Effector memory CD8-positive, alpha-beta T cell (primary cell): Measurements from ENCODE around the gene DNM3.

Source experiments
- ATAC-seq: fragments of 150-1000 bp; cut with Tn5 transposase; replicated peaks from 2 replicates; pipeline ENCODE4 v1.10.0; 2021; ENCODE audit warnings: mild to moderate bottlenecking, moderate library complexity
- DNase-seq, 3 experiments: peaks; one replicate each; pipeline ENCODE4 v3.0.0; 2021
- H3K27ac Mint-ChIP-seq, 2 donors: one replicate each; pipeline ENCODE4 v1.8.0; 2022; ENCODE audit warnings: mild to moderate bottlenecking in 2 of 2, mixed read lengths in 2 of 2, moderate library complexity in 2 of 2
- H3K27me3 Mint-ChIP-seq, 2 donors: one replicate each; pipeline ENCODE4 v1.8.0; 2022; ENCODE audit warnings: mixed read lengths in 2 of 2
- H3K36me3 Mint-ChIP-seq: one replicate; pipeline ENCODE4 v1.8.0; 2022; ENCODE audit warnings: mild to moderate bottlenecking, moderate library complexity, mixed read lengths; ENCODE audit not compliant: insufficient read depth
- H3K4me1 Mint-ChIP-seq, 2 donors: one replicate each; pipeline ENCODE4 v1.8.0; 2022; ENCODE audit warnings: low read depth in 2 of 2, mixed read lengths in 2 of 2
- H3K4me3 Mint-ChIP-seq, 2 donors: one replicate each; pipeline ENCODE4 v1.8.0; 2022; ENCODE audit warnings: mild to moderate bottlenecking in 2 of 2, mixed read lengths in 2 of 2, moderate library complexity in 2 of 2
- H3K9me3 Mint-ChIP-seq, 2 donors: one replicate each; pipeline ENCODE4 v1.8.0; 2022; ENCODE audit warnings: mixed read lengths in 2 of 2

The DNM3 gene

GRCh38 chr1:172391976-172392375 is 550.7 kb downstream of the DNM3 start:
- DNase-seq (no peak), ATAC-seq (no peak)
- no peak overlapping the region for H3K27ac Mint-ChIP-seq
- no peaks in the 10 kb centered on the region for H3K27me3 Mint-ChIP-seq
- H3K36me3 Mint-ChIP-seq, result peaks cover 2% of the 10 kb centered on the region
- H3K4me3 Mint-ChIP-seq, result no peak overlapping the region
- H3K4me1 Mint-ChIP-seq, result peaks cover 20 to 25% of the 10 kb centered on the region in 2 donors
- no peaks in the 10 kb centered on the region for H3K9me3 Mint-ChIP-seq

- ATAC-seq, result no peak
- Mint-ChIP-seq H3K36me3 (peaks cover 2% of the 10 kb centered on the region), H3K4me1 (peaks cover 23 to 28% of the 10 kb centered on the region in 2 donors), H3K4me3 (no peak overlapping the region), H3K27ac (peak overlapping the region; percentile 85 to 90), H3K27me3 (no peaks in the 10 kb centered on the region), H3K9me3 (no peaks in the 10 kb centered on the region)
- DNase-seq, result no peak
These were observed 552.1 kb downstream of the DNM3 start for GRCh38 chr1:172393354-172393753.

DNA sequence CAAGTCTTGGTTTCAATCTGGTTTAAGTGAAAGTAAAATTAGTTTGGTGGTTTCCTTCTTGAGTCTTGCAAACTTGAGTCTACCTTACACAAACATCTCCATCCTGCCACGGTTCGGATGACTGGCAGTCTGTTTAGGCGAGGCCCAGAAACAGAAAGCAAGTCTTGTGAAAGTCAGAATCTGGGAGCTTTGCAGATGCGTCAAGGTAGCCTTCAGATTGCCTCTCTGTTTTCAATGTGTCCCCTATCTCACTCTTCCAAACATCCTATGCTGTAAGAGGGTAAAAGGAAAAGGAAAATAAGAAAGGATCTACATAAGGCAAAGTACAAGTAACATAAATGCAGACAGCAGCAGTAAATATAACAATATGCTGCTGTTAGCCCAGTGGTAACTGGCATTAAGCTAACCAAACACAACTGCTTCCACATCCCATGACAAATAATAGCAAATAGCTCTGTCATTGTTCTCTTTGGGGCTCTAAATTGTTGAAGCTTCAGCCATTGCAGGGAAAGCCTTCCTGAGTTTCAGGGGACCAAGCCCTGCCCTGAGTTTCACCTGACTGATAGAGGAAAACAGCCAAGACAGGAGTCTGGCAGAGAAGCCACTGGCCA is 552.9 kb downstream of the DNM3 start:
- H3K27ac Mint-ChIP-seq, result peak overlapping the region; percentile 85 to 90
- DNase-seq, result peak; percentile 43 to 50 (median 46)
- peak; percentile 98 for ATAC-seq
- peak overlapping the region; percentile 48 to 75 for H3K4me3 Mint-ChIP-seq
- peaks cover 2% of the 10 kb centered on the region for H3K36me3 Mint-ChIP-seq
- H3K27me3 Mint-ChIP-seq, result no peaks in the 10 kb centered on the region
- H3K4me1 Mint-ChIP-seq, result peaks cover 28 to 32% of the 10 kb centered on the region in 2 donors
- no peaks in the 10 kb centered on the region for H3K9me3 Mint-ChIP-seq

DNA sequence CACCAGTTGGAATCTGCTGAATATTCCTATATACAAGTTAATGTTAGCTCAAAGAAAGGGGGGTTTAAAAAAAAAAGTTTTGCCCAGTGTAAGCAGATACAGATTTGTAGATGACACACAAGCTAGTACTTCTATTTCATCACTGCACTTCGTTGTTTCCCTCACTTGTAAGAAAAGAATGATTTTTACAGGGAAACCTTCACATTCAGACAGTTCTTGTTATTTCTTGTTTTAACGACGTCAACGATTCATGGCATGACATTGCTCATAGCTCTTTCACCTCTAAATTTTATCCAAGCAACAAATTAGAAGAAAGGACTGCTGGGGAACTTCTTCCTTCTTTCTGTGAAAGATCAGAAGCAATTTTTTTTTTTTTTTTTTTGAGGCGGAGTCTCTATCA is 553.5 kb downstream of the DNM3 start:
- no peaks in the 10 kb centered on the region for H3K27me3 Mint-ChIP-seq
- peaks cover 28 to 35% of the 10 kb centered on the region in 2 donors for H3K4me1 Mint-ChIP-seq
- H3K27ac Mint-ChIP-seq, result peak overlapping the region; percentile 85 to 90
- peaks cover 2% of the 10 kb centered on the region for H3K36me3 Mint-ChIP-seq
- ATAC-seq, result no peak
- H3K4me3 Mint-ChIP-seq, result peak overlapping the region; percentile 48 to 75
- H3K9me3 Mint-ChIP-seq, result no peaks in the 10 kb centered on the region
- no peak for DNase-seq

DNA sequence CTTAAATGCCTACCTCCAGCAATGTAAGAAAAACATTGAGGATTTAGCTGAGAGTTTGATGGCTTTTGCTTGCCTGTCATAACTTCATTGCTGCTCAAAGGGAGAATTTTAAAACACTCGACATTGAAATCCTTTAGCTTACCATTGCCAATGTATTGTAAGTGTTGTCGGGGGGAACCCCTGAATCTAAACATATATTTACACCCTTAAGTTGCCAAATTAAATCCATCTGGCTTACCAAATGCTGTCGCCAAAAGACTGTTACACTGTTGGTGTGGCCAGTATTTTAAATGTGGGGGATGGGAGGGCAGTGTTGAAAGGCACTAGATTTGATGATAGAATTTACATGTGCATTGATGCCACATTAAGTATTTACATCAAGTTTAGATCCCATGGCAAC is 554.3 kb downstream of the DNM3 start:
- Mint-ChIP-seq H3K36me3 (no peaks in the 10 kb centered on the region), H3K4me1 (peaks cover 31 to 42% of the 10 kb centered on the region in 2 donors), H3K27me3 (no peaks in the 10 kb centered on the region), H3K9me3 (no peaks in the 10 kb centered on the region), H3K27ac (peak overlapping the region in 1 of 2 donors; percentile 90), H3K4me3 (no peak overlapping the region)
- no peak for DNase-seq
- no peak for ATAC-seq

- peaks cover 26 to 45% of the 10 kb centered on the region in 2 donors for H3K4me1 Mint-ChIP-seq
- no peak overlapping the region for H3K4me3 Mint-ChIP-seq
- H3K9me3 Mint-ChIP-seq, result no peaks in the 10 kb centered on the region
- no peak overlapping the region for H3K27ac Mint-ChIP-seq
- DNase-seq (no peak), ATAC-seq (no peak)
- H3K27me3 Mint-ChIP-seq, result no peaks in the 10 kb centered on the region
- no peaks in the 10 kb centered on the region for H3K36me3 Mint-ChIP-seq
These were observed 555.9 kb downstream of the DNM3 start for GRCh38 chr1:172397221-172397620.

DNA sequence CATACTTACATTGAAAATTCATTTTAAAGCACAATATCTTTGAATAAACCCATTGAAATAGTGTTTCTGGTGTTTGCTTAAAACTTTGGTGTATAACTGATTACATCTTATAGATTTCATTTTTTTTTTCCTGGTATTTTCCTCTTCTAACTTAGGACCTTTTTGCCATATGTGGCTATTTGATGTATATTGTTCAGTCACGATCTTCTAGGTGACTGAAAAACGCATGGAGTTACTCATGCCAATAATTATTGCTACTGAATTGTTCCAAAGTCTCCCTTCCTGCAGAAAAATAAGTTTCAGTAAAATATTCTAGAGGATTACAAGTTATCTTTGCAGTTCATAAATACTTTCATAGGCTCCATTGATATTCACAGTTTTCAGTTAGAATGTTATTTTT is 556.3 kb downstream of the DNM3 start:
- Mint-ChIP-seq H3K36me3 (no peaks in the 10 kb centered on the region), H3K4me3 (no peak overlapping the region), H3K27ac (no peak overlapping the region), H3K9me3 (no peaks in the 10 kb centered on the region), H3K4me1 (peaks cover 26 to 45% of the 10 kb centered on the region in 2 donors), H3K27me3 (no peaks in the 10 kb centered on the region)
- DNase-seq, result no peak
- ATAC-seq, result no peak

DNA sequence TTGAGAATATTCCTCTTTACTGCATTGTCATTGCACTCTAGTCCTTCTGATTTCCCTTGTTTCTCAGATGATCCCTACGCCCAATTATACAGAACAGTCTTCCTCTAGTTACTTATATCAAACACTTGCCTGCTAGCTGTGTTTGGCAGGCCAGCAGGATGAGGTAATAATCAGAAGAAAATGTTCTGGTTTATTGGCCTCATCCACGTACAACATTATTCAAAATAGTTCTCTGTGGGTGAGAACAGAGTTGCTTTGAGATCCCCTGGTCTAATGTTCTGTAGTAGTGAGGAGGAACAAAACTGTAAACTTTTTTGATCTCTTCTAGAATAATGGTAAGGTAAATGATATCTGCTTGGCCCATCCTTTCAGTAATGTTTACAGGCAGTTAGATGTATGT is 556.9 kb downstream of the DNM3 start:
- no peak overlapping the region for H3K4me3 Mint-ChIP-seq
- no peaks in the 10 kb centered on the region for H3K27me3 Mint-ChIP-seq
- no peaks in the 10 kb centered on the region for H3K9me3 Mint-ChIP-seq
- H3K27ac Mint-ChIP-seq, result no peak overlapping the region
- peaks cover 29 to 50% of the 10 kb centered on the region in 2 donors for H3K4me1 Mint-ChIP-seq
- H3K36me3 Mint-ChIP-seq, result no peaks in the 10 kb centered on the region
- no peak for ATAC-seq
- no peak for DNase-seq

DNA sequence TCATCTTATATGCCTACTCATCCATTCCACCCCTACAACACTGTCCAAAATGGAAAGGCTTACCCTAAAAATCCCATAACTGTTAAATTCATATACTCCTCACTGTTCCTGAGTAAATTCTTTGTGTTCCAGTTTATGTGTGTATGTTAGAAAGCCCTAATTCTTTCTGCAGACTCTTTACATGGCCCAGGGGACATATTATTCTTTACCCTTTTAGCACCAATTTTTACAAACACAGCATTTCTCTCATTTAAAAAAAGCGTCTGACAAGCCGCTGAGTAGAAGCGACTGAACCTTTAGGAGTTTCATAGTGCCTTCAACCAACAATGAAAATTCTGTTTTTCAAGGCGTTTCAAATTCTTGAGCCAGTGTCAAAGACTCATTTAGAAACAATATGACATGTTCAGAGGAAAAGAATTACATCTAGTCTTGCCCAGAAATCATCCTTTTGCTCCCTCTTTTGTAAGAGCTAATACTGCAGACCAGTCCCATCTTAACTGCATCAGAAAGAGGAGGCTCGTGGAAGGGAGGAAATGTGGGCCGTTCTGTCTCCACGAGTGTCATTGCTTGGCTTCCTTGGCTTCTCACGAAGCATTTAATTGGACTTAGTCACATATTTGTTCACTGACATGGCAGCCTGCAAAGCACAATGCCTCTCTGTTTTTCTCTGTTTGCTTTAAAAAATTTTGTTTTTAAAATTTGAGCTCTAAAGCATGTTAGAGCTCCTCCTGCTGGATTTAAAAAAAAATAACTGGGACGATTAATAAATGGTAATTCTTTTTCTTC is 557.9 kb downstream of the DNM3 start:
- Mint-ChIP-seq H3K27ac (peak overlapping the region in 1 of 2 donors; percentile 64), H3K9me3 (no peaks in the 10 kb centered on the region), H3K36me3 (no peaks in the 10 kb centered on the region), H3K4me1 (peaks cover 26 to 46% of the 10 kb centered on the region in 2 donors), H3K27me3 (no peaks in the 10 kb centered on the region), H3K4me3 (peak overlapping the region; percentile 25 to 63)
- ATAC-seq (peak; percentile 49), DNase-seq (peak; percentile 4 to 21 (median 7))

- H3K27ac Mint-ChIP-seq, result peak overlapping the region in 1 of 2 donors; percentile 64
- H3K27me3 Mint-ChIP-seq, result no peaks in the 10 kb centered on the region
- no peaks in the 10 kb centered on the region for H3K36me3 Mint-ChIP-seq
- DNase-seq (no peak), ATAC-seq (no peak)
- H3K4me3 Mint-ChIP-seq, result peak overlapping the region; percentile 25 to 63
- H3K9me3 Mint-ChIP-seq, result no peaks in the 10 kb centered on the region
- H3K4me1 Mint-ChIP-seq, result peaks cover 20 to 37% of the 10 kb centered on the region in 2 donors
These were observed 558.7 kb downstream of the DNM3 start for GRCh38 chr1:172399756-172400721.

DNA sequence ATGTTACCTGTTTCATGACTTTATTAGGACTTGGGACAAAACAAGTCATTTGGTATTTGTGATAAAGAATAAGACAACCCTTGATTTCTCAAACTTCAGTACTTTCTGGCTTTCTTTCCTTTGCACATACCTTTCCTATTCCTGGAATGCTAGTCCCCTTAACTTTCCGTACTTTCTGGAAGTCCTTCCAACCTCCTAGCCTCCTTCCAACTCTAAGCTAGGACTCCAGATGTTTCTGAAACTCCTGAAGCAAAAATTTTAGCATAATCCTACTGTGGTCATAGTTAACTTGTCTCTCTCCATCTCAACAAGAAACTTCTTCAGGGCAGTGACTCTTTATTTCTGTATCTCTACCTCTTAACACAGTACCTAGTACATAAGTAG is 559.4 kb downstream of the DNM3 start:
- ATAC-seq (no peak), DNase-seq (no peak)
- H3K36me3 Mint-ChIP-seq, result no peaks in the 10 kb centered on the region
- no peaks in the 10 kb centered on the region for H3K27me3 Mint-ChIP-seq
- H3K27ac Mint-ChIP-seq, result no peak overlapping the region
- H3K4me3 Mint-ChIP-seq, result no peak overlapping the region
- no peaks in the 10 kb centered on the region for H3K9me3 Mint-ChIP-seq
- H3K4me1 Mint-ChIP-seq, result peaks cover 18 to 36% of the 10 kb centered on the region in 2 donors

DNA sequence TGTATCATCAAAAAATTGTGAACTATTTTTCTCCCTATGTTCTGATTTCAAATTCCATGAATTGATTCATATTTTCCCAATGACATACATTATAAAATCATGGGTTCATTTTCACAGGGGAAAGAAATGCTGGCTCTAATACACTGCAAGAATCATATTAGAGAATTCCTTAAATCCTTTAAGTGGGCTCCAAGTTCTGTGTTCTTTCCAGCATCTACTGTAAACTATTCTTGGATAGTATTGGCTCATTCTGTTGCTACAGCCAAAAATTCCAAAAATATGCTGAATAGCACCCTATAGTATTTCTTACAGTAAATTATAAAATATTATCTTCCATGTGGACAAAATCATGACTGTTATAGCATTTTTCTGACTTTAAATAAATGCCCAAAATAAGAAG is 560.2 kb downstream of the DNM3 start:
- Mint-ChIP-seq H3K9me3 (no peaks in the 10 kb centered on the region), H3K4me3 (no peak overlapping the region), H3K4me1 (peaks cover 18 to 36% of the 10 kb centered on the region in 2 donors), H3K27ac (no peak overlapping the region), H3K36me3 (no peaks in the 10 kb centered on the region), H3K27me3 (no peaks in the 10 kb centered on the region)
- ATAC-seq (no peak), DNase-seq (no peak)

DNA sequence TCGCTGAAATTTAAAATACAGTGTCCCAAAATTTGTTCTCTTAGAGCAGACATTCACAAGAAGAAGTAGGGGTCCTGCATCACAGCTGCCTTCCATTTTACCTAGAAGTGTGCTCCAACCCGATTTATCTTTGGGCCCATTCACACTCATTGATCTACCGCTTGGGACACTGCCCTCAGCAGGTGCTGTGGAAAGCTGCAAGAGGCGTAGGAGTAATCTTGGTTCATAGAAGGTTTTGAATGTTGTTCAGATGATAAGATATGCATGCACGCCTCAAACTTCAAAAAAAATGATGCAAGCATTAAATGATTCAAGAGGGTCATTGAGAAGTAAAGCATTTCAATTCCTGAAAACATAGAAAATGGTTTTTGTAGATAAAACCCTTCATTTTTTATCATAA is 560.6 kb downstream of the DNM3 start:
- no peaks in the 10 kb centered on the region for H3K9me3 Mint-ChIP-seq
- H3K36me3 Mint-ChIP-seq, result no peaks in the 10 kb centered on the region
- no peak for ATAC-seq
- DNase-seq, result no peak
- H3K4me3 Mint-ChIP-seq, result no peak overlapping the region
- H3K27ac Mint-ChIP-seq, result no peak overlapping the region
- H3K27me3 Mint-ChIP-seq, result no peaks in the 10 kb centered on the region
- H3K4me1 Mint-ChIP-seq, result peaks cover 18 to 36% of the 10 kb centered on the region in 2 donors
